ENCODE measurements around the gene FMN1.

- no peak for TF ChIP-seq EZH2phosphoT487 (IDR thresholded peaks at IDR 0.05; ENCODE audit: insufficient read depth, low read depth)
- no peak for TF ChIP-seq EZH2 (IDR thresholded peaks at IDR 0.05; ENCODE audit: insufficient read depth, poor library complexity, severe bottlenecking)
Observed at GRCh38 chr15:32905481-32905880, 289.0 kb downstream of the FMN1 start.
